Left ventricle myocardium inferior (tissue), 1 donor: ENCODE measurements around the gene HYDIN. TPM values are rescaled to one million over a fixed set of nuclear protein-coding genes. Genes with fewer than 3 reads are reported as not detected.

Source experiments
- DNase-seq: peaks from one replicate; pipeline ENCODE4 v3.0.0-alpha.2; 2020
- H3K27ac ChIP-seq: fragments of 200-600 bp; replicated peaks from 2 replicates; pipeline ENCODE4 v1.8.0; 2021
- H3K27me3 ChIP-seq: fragments of 200-600 bp; 2 replicates; pipeline ENCODE4 v1.8.0; 2021; ENCODE audit warnings: low read depth
- H3K36me3 ChIP-seq: fragments of 200-600 bp; 2 replicates; pipeline ENCODE4 v1.8.0; 2021
- H3K4me1 ChIP-seq: fragments of 200-600 bp; 2 replicates; pipeline ENCODE4 v1.8.0; 2021
- H3K4me3 ChIP-seq: fragments of 200-600 bp; 2 replicates; pipeline ENCODE4 v1.8.0; 2021; ENCODE audit warnings: mild to moderate bottlenecking, moderate library complexity
- H3K9me3 ChIP-seq: fragments of 200-600 bp; replicated peaks from 2 replicates; pipeline ENCODE4 v1.8.0; 2021
- CTCF ChIP-seq: fragments of 200-600 bp; IDR thresholded peaks from 2 replicates; pipeline ENCODE4 v1.8.0; 2021; ENCODE audit warnings: antibody characterized with exemption, mild to moderate bottlenecking, borderline replicate concordance
- intact Hi-C: fragments of 100-400 bp; cut with micrococcal nuclease; formaldehyde crosslinking; loops from one replicate; pipeline ENCODE4 v1.11.0; 2022
- total RNA-seq: library from RNA; stranded (reverse); fragmentation: NEBNext Ultra II Directional; extraction: Animal tissue kit (Norgen Biotek cat#: 25700); gene quantifications from one replicate; pipeline ENCODE4 v1.2.1, GENCODE V29; 2021
- donor health status: DM: no; HTN: yes; CAD: no; lungs with severe emphysema.

Gene HYDIN
- total RNA-seq, 1 donor from 2014 or later: 1.6 TPM

- H3K27me3 ChIP-seq: peaks cover 12% of the 10 kb centered on the region
- intact Hi-C loops: no loop called here
- no peak for TF ChIP-seq CTCF
- no peaks in the 10 kb centered on the region for H3K4me1 ChIP-seq
- H3K4me3 ChIP-seq: no peak overlapping the region
- no peak overlapping the region for H3K27ac ChIP-seq
- DNase-seq: no peak
- peaks cover 79% of the 10 kb centered on the region for H3K9me3 ChIP-seq
- no peaks in the 10 kb centered on the region for H3K36me3 ChIP-seq
Measured at GRCh38 chr16:71225145-71225544, 5.4 kb downstream of the HYDIN start.

DNA sequence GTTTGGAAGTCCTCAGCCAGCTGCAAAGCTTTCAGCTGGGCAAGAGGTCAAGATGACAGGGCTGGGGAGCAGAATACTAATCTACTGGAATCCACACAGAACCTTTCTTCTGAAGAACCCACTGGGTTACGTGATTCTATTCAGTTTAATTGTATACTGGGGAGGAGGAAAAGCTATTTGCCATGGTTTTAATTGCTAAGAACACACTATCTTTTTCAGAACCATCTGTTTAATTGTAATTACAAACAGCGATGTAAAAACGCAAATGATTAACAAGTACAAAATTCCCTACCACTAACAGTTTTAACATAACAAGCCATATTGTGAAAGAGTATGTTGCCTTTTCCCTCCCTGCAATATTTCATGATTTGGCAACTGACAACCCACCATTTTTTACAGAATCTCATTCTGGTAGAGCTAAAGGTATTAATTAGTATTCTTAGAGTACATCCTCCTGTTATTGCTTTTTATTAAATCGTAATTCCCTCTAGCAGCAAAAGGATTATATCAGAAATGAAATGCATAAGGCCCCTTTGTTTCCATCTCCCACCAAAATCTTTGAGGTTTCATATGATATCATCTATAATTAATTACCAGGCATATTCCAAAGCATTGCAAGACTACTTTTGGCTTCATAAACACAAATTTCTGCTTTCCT is 12.1 kb downstream of the HYDIN start:
- H3K9me3 ChIP-seq: peaks cover 26% of the 10 kb centered on the region
- no peak for DNase-seq
- no peak overlapping the region for H3K27ac ChIP-seq
- H3K27me3 ChIP-seq: no peaks in the 10 kb centered on the region
- H3K4me1 ChIP-seq: no peaks in the 10 kb centered on the region
- H3K36me3 ChIP-seq: no peaks in the 10 kb centered on the region
- intact Hi-C loops: no loop called here
- no peak for TF ChIP-seq CTCF
- no peak overlapping the region for H3K4me3 ChIP-seq

- Histone ChIP-seq H3K4me3 (no peak overlapping the region), H3K36me3 (no peaks in the 10 kb centered on the region), H3K4me1 (no peaks in the 10 kb centered on the region), H3K27ac (no peak overlapping the region), H3K9me3 (peaks cover 17% of the 10 kb centered on the region), H3K27me3 (no peaks in the 10 kb centered on the region)
- intact Hi-C loops: no loop called here
- TF ChIP-seq CTCF: no peak
- DNase-seq: no peak
Measured at GRCh38 chr16:71217506-71217905, 13.0 kb downstream of the HYDIN start.

DNA sequence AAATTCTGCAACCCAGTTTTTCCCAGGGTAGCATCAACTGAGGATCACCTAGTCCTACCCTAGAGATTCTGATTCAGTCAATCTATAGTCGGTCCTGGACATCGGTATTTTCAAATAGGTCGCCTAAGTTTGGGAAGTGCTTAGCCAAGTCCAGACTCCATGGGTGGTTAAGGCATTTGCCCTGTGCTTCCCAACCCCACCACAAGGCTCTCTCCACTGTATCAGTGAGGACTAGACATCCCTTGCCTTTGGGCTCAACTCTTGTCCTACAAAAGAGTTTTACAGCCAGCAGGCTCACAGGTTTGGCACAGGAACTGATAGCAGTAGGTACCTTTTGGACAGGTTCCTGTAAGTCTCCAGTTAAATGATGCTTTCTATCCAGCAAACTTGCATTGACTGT is 13.8 kb downstream of the HYDIN start:
- TF ChIP-seq CTCF: no peak
- H3K36me3 ChIP-seq: no peaks in the 10 kb centered on the region
- intact Hi-C loops: no loop called here
- no peaks in the 10 kb centered on the region for H3K4me1 ChIP-seq
- no peak overlapping the region for H3K27ac ChIP-seq
- H3K27me3 ChIP-seq: no peaks in the 10 kb centered on the region
- H3K4me3 ChIP-seq: no peak overlapping the region
- peaks cover 9% of the 10 kb centered on the region for H3K9me3 ChIP-seq
- DNase-seq: no peak

- intact Hi-C loops: no loop called here
- H3K36me3 ChIP-seq: no peaks in the 10 kb centered on the region
- TF ChIP-seq CTCF: no peak
Measured at GRCh38 chr16:71214746-71215381, 15.7 kb downstream of the HYDIN start.

More at GRCh38 chr16:71214746-71215381, 15.7 kb downstream of the HYDIN start:
- peaks cover 17% of the 10 kb centered on the region for H3K9me3 ChIP-seq
- H3K4me1 ChIP-seq: no peaks in the 10 kb centered on the region
- H3K4me3 ChIP-seq: no peak overlapping the region
- H3K27ac ChIP-seq: no peak overlapping the region
- DNase-seq: no peak
- H3K27me3 ChIP-seq: peaks cover 5% of the 10 kb centered on the region
